Neural cell (in vitro differentiated cells): Measurements from ENCODE around the gene TNFRSF13B. TPM values are rescaled to one million over a fixed set of nuclear protein-coding genes. Genes with fewer than 3 reads are reported as not detected.

Source experiments
- H2AFZ ChIP-seq: fragments of 200-600, 300-800 bp; sonication (generic), shearing (Covaris generic); 2 replicates; pipeline ENCODE4 v1.6.0; 2014; ENCODE audit warnings: low read depth, mild to moderate bottlenecking, antibody characterized with exemption, low read length, moderate library complexity
- H3F3A ChIP-seq: fragments of 200-600 bp; shearing (Covaris generic); 2 replicates; pipeline ENCODE4 v1.6.1; 2016; ENCODE audit warnings: mild to moderate bottlenecking, moderate library complexity, mixed read lengths, antibody characterized with exemption, low read length; ENCODE audit not compliant: insufficient read depth, poor library complexity, severe bottlenecking
- H3K27ac ChIP-seq: fragments of 200-600, 300-800 bp; sonication (generic), shearing (Covaris generic); 2 replicates; pipeline ENCODE4 v1.5.1; 2014; ENCODE audit warnings: mild to moderate bottlenecking, low read length, moderate library complexity
- H3K27me3 ChIP-seq: fragments of 300-800, 200-600 bp; sonication (generic), shearing (Covaris generic); 2 replicates; pipeline ENCODE4 v1.6.0; 2014; ENCODE audit warnings: mild to moderate bottlenecking, low read depth, low read length, moderate library complexity; ENCODE audit not compliant: insufficient read depth
- H3K36me3 ChIP-seq: fragments of 300-800, 200-600 bp; sonication (generic), shearing (Covaris generic); 2 replicates; pipeline ENCODE4 v1.5.1; 2014; ENCODE audit warnings: mild to moderate bottlenecking, antibody characterized with exemption, low read length, moderate library complexity; ENCODE audit not compliant: insufficient read depth
- H3K4me2 ChIP-seq: fragments of 300-800, 200-600 bp; sonication (generic), shearing (Covaris generic); 2 replicates; pipeline ENCODE4 v1.6.0; 2014; ENCODE audit warnings: mild to moderate bottlenecking, low read length
- H3K4me3 ChIP-seq: fragments of 300-800, 200-600 bp; sonication (generic), shearing (Covaris generic); 2 replicates; pipeline ENCODE4 v1.5.1; 2014; ENCODE audit warnings: mild to moderate bottlenecking, low read length, moderate library complexity
- H3K79me2 ChIP-seq: fragments of 200-600 bp; shearing (Covaris generic); replicated peaks from 2 replicates; pipeline ENCODE4 v1.6.0; 2014; ENCODE audit warnings: mild to moderate bottlenecking, low read length, moderate library complexity; ENCODE audit not compliant: insufficient read depth
- H3K9ac ChIP-seq: fragments of 300-800, 200-600 bp; sonication (generic), shearing (Covaris generic); 2 replicates; pipeline ENCODE4 v1.6.1; 2016; ENCODE audit warnings: mild to moderate bottlenecking, low read length, mixed read lengths
- H3K9me2 ChIP-seq: fragments of 200-600 bp; shearing (Covaris generic); 2 replicates; pipeline ENCODE4 v1.6.1; 2016; ENCODE audit warnings: mild to moderate bottlenecking, low read length, mixed read lengths; ENCODE audit not compliant: insufficient read depth
- H3K9me3 ChIP-seq: fragments of 200-600, 300-800 bp; sonication (generic), shearing (Covaris generic); 2 replicates; pipeline ENCODE4 v1.6.1; 2016; ENCODE audit warnings: mild to moderate bottlenecking, mixed run types, low read length, moderate library complexity, mixed read lengths
- H4K20me1 ChIP-seq: fragments of 200-600 bp; shearing (Covaris generic); 2 replicates; pipeline ENCODE4 v1.6.1; 2016; ENCODE audit warnings: mild to moderate bottlenecking, mixed run types; ENCODE audit not compliant: insufficient read depth
- EP300 ChIP-seq: fragments of 450-650 bp; conservative IDR thresholded peaks from 2 replicates; pipeline ENCODE4 v1.6.1; 2014; ENCODE audit warnings: antibody characterized with exemption, mild to moderate bottlenecking, moderate library complexity; ENCODE audit not compliant: poor library complexity, severe bottlenecking
- EZH2 ChIP-seq: fragments of 200-600, 300-800 bp; shearing (Covaris generic), sonication (generic); IDR thresholded peaks from 2 replicates; pipeline ENCODE4 v1.6.1; 2014; ENCODE audit warnings: antibody characterized with exemption, low read length, borderline replicate concordance, mild to moderate bottlenecking; ENCODE audit not compliant: insufficient read depth, poor library complexity, severe bottlenecking
- MXI1 ChIP-seq: fragments of 450-650 bp; conservative IDR thresholded peaks from 2 replicates; pipeline ENCODE4 v1.6.1; 2014; ENCODE audit warnings: antibody characterized with exemption, mild to moderate bottlenecking; ENCODE audit not compliant: poor library complexity, severe bottlenecking
- RAD21 ChIP-seq: fragments of 450-650 bp; conservative IDR thresholded peaks from 2 replicates; pipeline ENCODE4 v1.6.1; 2014; ENCODE audit warnings: antibody characterized with exemption, mild to moderate bottlenecking, moderate library complexity
- SMC3 ChIP-seq: fragments of 450-650 bp; conservative IDR thresholded peaks from 2 replicates; pipeline ENCODE4 v1.6.1; 2014; ENCODE audit warnings: antibody characterized with exemption, mild to moderate bottlenecking, moderate library complexity; ENCODE audit not compliant: poor library complexity
- TAF1 ChIP-seq: IDR thresholded peaks from 2 replicates; pipeline ENCODE4 v1.6.1; 2012; ENCODE audit warnings: low read depth
- polyA plus RNA-seq: library from polyadenylated mRNA; depleted of rRNA; stranded (reverse); fragments of >200 nt; gene quantifications from 2 replicates; pipeline ENCODE4 v1.2.3, GENCODE V29; 2014
- TF ChIP-seq, protein P1 (sequence below): IDR thresholded peaks from 2 replicates; pipeline ENCODE4 v1.6.1; 2012; ENCODE audit warnings: borderline replicate concordance
- TF ChIP-seq, protein P2 (sequence below): fragments of 450-650 bp; IDR thresholded peaks from 2 replicates; pipeline ENCODE4 v1.5.1; 2014; ENCODE audit warnings: antibody characterized with exemption, mild to moderate bottlenecking, moderate library complexity; ENCODE audit not compliant: poor library complexity, severe bottlenecking

Gene TNFRSF13B
- polyA plus RNA-seq, 1 donor from 2014 or later = not detected

DNA sequence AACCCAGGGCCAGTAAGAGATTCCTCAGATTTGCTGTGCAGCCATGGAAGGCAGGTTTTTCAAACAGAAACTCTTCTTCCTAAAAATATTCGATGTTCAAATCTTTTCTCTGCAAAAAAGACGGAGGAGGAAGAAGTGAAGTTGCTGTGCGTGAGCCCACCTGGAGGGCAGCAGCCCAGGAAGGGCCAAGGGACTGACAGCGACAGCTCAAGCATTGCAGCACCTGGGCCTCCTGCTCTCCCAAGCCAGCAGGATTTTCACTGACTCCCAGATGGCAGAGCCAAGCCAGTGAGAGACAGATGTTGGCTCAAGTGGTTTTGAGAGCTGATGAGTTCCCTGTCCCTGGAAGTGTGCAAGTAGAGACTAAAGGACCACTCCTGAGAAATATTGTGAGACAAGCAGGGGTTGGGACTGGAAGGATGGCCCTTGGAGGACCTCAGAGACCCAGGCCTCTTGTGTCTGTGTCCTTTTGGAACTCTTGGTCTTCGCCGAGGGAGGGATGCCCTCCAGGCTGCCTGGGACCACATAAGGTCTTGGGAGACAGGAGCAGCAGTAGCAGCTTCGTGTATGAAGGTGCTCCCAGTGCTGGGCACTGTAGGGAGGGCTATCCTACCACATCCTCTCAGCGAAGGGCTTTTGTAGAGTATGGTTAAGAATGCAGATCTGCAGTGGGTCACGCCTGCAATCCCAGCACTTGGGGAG, 29.3 kb upstream of the TNFRSF13B start:
- H3K4me3 ChIP-seq = no peak overlapping the region
- no peak overlapping the region for H3K27ac ChIP-seq
- no peaks in the 10 kb centered on the region for H3K27me3 ChIP-seq
- H3F3A ChIP-seq = no peaks in the 10 kb centered on the region
- no peaks in the 10 kb centered on the region for H3K36me3 ChIP-seq
- TF ChIP-seq TAF1 (no peak), EZH2 (no peak), RAD21 (no peak), EP300 (no peak)
- TF ChIP-seq, protein P1, sequence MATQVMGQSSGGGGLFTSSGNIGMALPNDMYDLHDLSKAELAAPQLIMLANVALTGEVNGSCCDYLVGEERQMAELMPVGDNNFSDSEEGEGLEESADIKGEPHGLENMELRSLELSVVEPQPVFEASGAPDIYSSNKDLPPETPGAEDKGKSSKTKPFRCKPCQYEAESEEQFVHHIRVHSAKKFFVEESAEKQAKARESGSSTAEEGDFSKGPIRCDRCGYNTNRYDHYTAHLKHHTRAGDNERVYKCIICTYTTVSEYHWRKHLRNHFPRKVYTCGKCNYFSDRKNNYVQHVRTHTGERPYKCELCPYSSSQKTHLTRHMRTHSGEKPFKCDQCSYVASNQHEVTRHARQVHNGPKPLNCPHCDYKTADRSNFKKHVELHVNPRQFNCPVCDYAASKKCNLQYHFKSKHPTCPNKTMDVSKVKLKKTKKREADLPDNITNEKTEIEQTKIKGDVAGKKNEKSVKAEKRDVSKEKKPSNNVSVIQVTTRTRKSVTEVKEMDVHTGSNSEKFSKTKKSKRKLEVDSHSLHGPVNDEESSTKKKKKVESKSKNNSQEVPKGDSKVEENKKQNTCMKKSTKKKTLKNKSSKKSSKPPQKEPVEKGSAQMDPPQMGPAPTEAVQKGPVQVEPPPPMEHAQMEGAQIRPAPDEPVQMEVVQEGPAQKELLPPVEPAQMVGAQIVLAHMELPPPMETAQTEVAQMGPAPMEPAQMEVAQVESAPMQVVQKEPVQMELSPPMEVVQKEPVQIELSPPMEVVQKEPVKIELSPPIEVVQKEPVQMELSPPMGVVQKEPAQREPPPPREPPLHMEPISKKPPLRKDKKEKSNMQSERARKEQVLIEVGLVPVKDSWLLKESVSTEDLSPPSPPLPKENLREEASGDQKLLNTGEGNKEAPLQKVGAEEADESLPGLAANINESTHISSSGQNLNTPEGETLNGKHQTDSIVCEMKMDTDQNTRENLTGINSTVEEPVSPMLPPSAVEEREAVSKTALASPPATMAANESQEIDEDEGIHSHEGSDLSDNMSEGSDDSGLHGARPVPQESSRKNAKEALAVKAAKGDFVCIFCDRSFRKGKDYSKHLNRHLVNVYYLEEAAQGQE = no peak
- TF ChIP-seq, protein P2, sequence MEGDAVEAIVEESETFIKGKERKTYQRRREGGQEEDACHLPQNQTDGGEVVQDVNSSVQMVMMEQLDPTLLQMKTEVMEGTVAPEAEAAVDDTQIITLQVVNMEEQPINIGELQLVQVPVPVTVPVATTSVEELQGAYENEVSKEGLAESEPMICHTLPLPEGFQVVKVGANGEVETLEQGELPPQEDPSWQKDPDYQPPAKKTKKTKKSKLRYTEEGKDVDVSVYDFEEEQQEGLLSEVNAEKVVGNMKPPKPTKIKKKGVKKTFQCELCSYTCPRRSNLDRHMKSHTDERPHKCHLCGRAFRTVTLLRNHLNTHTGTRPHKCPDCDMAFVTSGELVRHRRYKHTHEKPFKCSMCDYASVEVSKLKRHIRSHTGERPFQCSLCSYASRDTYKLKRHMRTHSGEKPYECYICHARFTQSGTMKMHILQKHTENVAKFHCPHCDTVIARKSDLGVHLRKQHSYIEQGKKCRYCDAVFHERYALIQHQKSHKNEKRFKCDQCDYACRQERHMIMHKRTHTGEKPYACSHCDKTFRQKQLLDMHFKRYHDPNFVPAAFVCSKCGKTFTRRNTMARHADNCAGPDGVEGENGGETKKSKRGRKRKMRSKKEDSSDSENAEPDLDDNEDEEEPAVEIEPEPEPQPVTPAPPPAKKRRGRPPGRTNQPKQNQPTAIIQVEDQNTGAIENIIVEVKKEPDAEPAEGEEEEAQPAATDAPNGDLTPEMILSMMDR = no peak
- no peaks in the 10 kb centered on the region for H3K9me2 ChIP-seq
- H3K9me3 ChIP-seq = no peaks in the 10 kb centered on the region
- no peak overlapping the region for H2AFZ ChIP-seq
- no peak overlapping the region for H3K4me2 ChIP-seq
- no peaks in the 10 kb centered on the region for H4K20me1 ChIP-seq
- H3K79me2 ChIP-seq = no peaks in the 10 kb centered on the region
- no peak overlapping the region for H3K9ac ChIP-seq

DNA sequence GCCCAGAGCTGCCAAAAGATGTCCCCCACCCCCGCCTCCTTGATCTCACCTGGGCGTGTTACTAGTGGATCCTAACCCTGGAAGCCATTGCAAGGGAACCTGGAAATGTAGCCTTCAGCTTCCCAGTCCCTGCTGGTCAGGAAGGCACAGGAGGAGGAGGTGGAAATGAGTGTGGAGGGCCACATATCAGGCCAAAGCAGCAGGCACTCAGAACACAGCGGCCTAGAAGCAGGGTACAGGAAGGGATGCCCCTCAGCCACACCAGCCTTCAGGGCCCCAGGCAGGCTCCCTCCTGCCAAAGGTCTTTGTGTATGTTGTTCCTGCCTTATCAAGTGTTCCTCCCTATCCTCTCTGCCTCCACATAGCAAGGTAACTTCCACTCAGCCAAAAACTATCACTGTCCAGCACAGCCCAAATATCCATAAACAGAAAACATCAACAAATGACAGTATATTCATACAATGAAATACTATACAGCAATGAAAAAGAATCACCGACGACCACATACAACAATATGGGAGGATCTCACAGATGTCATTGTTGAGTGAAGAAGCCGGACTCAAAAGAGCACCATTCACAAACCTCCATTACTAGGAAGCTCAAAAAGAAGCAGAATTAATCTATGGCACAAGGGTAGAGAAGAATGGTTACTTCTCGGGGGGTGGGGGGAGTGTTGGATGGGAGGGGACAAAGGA, 28.2 kb upstream of the TNFRSF13B start:
- H2AFZ ChIP-seq = no peak overlapping the region
- H3K9me3 ChIP-seq = no peaks in the 10 kb centered on the region
- no peak overlapping the region for H3K27ac ChIP-seq
- H3K9me2 ChIP-seq = no peaks in the 10 kb centered on the region
- H4K20me1 ChIP-seq = no peaks in the 10 kb centered on the region
- no peak for TF ChIP-seq MXI1
- TF ChIP-seq, protein P1 = no peak
- TF ChIP-seq EZH2 = no peak
- no peak for TF ChIP-seq SMC3
- no peak for TF ChIP-seq RAD21
- no peak overlapping the region for H3K9ac ChIP-seq
- no peak overlapping the region for H3K4me3 ChIP-seq
- no peaks in the 10 kb centered on the region for H3K79me2 ChIP-seq
- no peak overlapping the region for H3K4me2 ChIP-seq
- H3F3A ChIP-seq = no peaks in the 10 kb centered on the region
- H3K27me3 ChIP-seq = no peaks in the 10 kb centered on the region
- H3K36me3 ChIP-seq = no peaks in the 10 kb centered on the region
